OCI-LY7 (cell line): ENCODE results near the gene MINDY3. TPM values are rescaled to one million over a fixed set of nuclear protein-coding genes. Genes with fewer than 3 reads are reported as not detected.

ENCODE experiments used
- BruUV-seq: library from RNA; stranded (reverse); fragments of 400-500 nt; replicated peaks from 2 replicates; lab custom pipeline; 2021; lab: Mats Ljungman, UMichigan
- CTCF ChIA-PET: fragments of 300-600 bp; sonication (Branson Sonifier 250); formaldehyde crosslinking; loops from one replicate; lab custom pipeline; 2022; ENCODE audit warnings: antibody characterized with exemption; ENCODE audit not compliant: unreplicated experiment; lab: Charles Lee
- POLR2A ChIA-PET: fragments of 300-600 bp; sonication (Branson Sonifier 250); formaldehyde crosslinking; loops from one replicate; lab custom pipeline; 2022; ENCODE audit warnings: antibody characterized with exemption; lab: Charles Lee
- DNase-seq: peaks from one replicate; pipeline ENCODE4 v3.0.0-alpha.2; 2015; ENCODE audit warnings: low spot score
- H2AFZ ChIP-seq: fragments of 200-600 bp; sonication (generic), shearing (Covaris generic); 2 replicates; pipeline ENCODE4 v1.6.1; 2014; ENCODE audit warnings: mild to moderate bottlenecking, antibody characterized with exemption, low read length, moderate library complexity
- H3K27ac ChIP-seq: fragments of 200-600 bp; sonication (generic); 2 replicates; pipeline ENCODE4 v1.5.1; 2014; ENCODE audit warnings: mixed run types, low read depth, mild to moderate bottlenecking, moderate library complexity, low read length, inconsistent platforms; ENCODE audit not compliant: poor library complexity, severe bottlenecking
- H3K36me3 ChIP-seq: fragments of 200-600 bp; sonication (generic); 2 replicates; pipeline ENCODE4 v1.6.1; 2014; ENCODE audit warnings: mild to moderate bottlenecking, antibody characterized with exemption, low read length, moderate library complexity, mixed read lengths; ENCODE audit not compliant: insufficient read depth
- H3K4me1 ChIP-seq: fragments of 200-600 bp; sonication (generic); 2 replicates; pipeline ENCODE4 v1.5.1; 2014; ENCODE audit warnings: mild to moderate bottlenecking, low read length; ENCODE audit not compliant: insufficient read depth, poor library complexity, severe bottlenecking
- H3K4me2 ChIP-seq: fragments of 200-600 bp; sonication (generic); 2 replicates; pipeline ENCODE4 v1.6.1; 2014; ENCODE audit warnings: mild to moderate bottlenecking, low read length
- H3K4me3 ChIP-seq: fragments of 200-600 bp; sonication (generic); 2 replicates; pipeline ENCODE4 v1.5.1; 2014; ENCODE audit warnings: mild to moderate bottlenecking, low read depth, low read length; ENCODE audit not compliant: poor library complexity, severe bottlenecking
- H3K79me2 ChIP-seq: fragments of 200-600 bp; sonication (generic); 2 replicates; pipeline ENCODE4 v1.6.1; 2016; ENCODE audit warnings: low read depth, mild to moderate bottlenecking, low read length, moderate library complexity, mixed read lengths; ENCODE audit not compliant: insufficient read depth
- H3K9me2 ChIP-seq: fragments of 200-600 bp; sonication (generic); 2 replicates; pipeline ENCODE4 v1.6.1; 2016; ENCODE audit warnings: mild to moderate bottlenecking, low read length, mixed read lengths; ENCODE audit not compliant: insufficient read depth
- H3K9me3 ChIP-seq: fragments of 200-600 bp; sonication (generic); 2 replicates; pipeline ENCODE4 v1.6.1; 2014; ENCODE audit warnings: mild to moderate bottlenecking, mixed run types, low read length, mixed read lengths
- H4K20me1 ChIP-seq: fragments of 200-600 bp; sonication (generic); 2 replicates; pipeline ENCODE4 v1.6.1; 2014; ENCODE audit warnings: mild to moderate bottlenecking, antibody characterized with exemption, low read length, moderate library complexity, mixed read lengths; ENCODE audit not compliant: insufficient read depth
- CTCF ChIP-seq: fragments of 200-600 bp; sonication (generic); conservative IDR thresholded peaks from 2 replicates; pipeline ENCODE4 v1.5.1; 2014; ENCODE audit warnings: mild to moderate bottlenecking, antibody characterized with exemption, low read length, moderate library complexity, mixed read lengths
- EZH2phosphoT487 ChIP-seq: fragments of 200-600 bp; sonication (generic); IDR thresholded peaks from 2 replicates; pipeline ENCODE4 v1.6.1; 2018; ENCODE audit warnings: low read depth, borderline replicate concordance, mild to moderate bottlenecking, mixed run types, antibody characterized with exemption, low read length, moderate library complexity, mixed read lengths
- intact Hi-C: fragments of 100-400 bp; cut with micrococcal nuclease; formaldehyde crosslinking; loops from one replicate; pipeline ENCODE4 v1.10.0; 2022; ENCODE audit not compliant: unreplicated experiment
- total RNA-seq, 2 experiments: library from RNA; depleted of rRNA in 1 of 2; stranded (reverse); fragments of >200 nt in 1 of 2; shearing (Covaris generic) in 1 of 2; gene quantifications; 2 replicates each; pipeline ENCODE4 v1.2.3, GENCODE V29; 2014 to 2022

The MINDY3 gene
- total RNA-seq, 2 experiments from 2014 or later = 15.7 to 23.3 TPM

- no peak for TF ChIP-seq EZH2phosphoT487
- no peak for TF ChIP-seq CTCF
- no peak for DNase-seq
- Histone ChIP-seq H4K20me1 (no peaks in the 10 kb centered on the region), H3K4me2 (no peak overlapping the region), H3K27ac (no peak overlapping the region), H3K4me3 (no peak overlapping the region), H3K79me2 (no peaks in the 10 kb centered on the region), H3K9me3 (no peaks in the 10 kb centered on the region), H3K36me3 (no peaks in the 10 kb centered on the region), H2AFZ (no peak overlapping the region), H3K4me1 (peaks cover 8% of the 10 kb centered on the region), H3K9me2 (no peaks in the 10 kb centered on the region)
- ChIA-PET POLR2A (no interaction called here), CTCF (no interaction called here)
- intact Hi-C loops = loop anchor here (10.0 kb wide), 2 partner anchors 1369 to 1779 kb away; partner anchors contain the start of gene STAM
- BruUV-seq = no TSS peak
These were observed 5.0 kb upstream of the MINDY3 start for GRCh38 chr10:15865304-15865703.

GRCh38 chr10:15864419-15864818 is 4.1 kb upstream of the MINDY3 start:
- no peak for DNase-seq
- H4K20me1 ChIP-seq = no peaks in the 10 kb centered on the region
- no TSS peak for BruUV-seq
- H3K4me1 ChIP-seq = peaks cover 8% of the 10 kb centered on the region
- H3K9me3 ChIP-seq = no peaks in the 10 kb centered on the region
- intact Hi-C loops = loop anchor here (10.0 kb wide), 2 partner anchors 1370 to 1780 kb away; partner anchors contain the start of gene STAM
- H2AFZ ChIP-seq = no peak overlapping the region
- H3K9me2 ChIP-seq = no peaks in the 10 kb centered on the region
- no peak overlapping the region for H3K27ac ChIP-seq
- H3K4me2 ChIP-seq = no peak overlapping the region
- ChIA-PET POLR2A (interaction anchor here (0.7 kb wide), 1 partner anchor 17 kb away, joined by 3 read pairs; no protein-coding TSS in a partner anchor), CTCF (no interaction called here)
- H3K36me3 ChIP-seq = no peaks in the 10 kb centered on the region
- no peak overlapping the region for H3K4me3 ChIP-seq
- peaks cover 3% of the 10 kb centered on the region for H3K79me2 ChIP-seq
- TF ChIP-seq EZH2phosphoT487 (no peak), CTCF (no peak)

GRCh38 chr10:15863733-15864132 is 3.4 kb upstream of the MINDY3 start:
- TF ChIP-seq EZH2phosphoT487 = no peak
- no peak for TF ChIP-seq CTCF
- Histone ChIP-seq H4K20me1 (no peaks in the 10 kb centered on the region), H3K79me2 (peaks cover 9% of the 10 kb centered on the region), H3K9me2 (no peaks in the 10 kb centered on the region), H2AFZ (no peak overlapping the region), H3K9me3 (no peaks in the 10 kb centered on the region), H3K36me3 (no peaks in the 10 kb centered on the region), H3K4me3 (no peak overlapping the region), H3K4me2 (no peak overlapping the region), H3K27ac (no peak overlapping the region), H3K4me1 (peaks cover 15% of the 10 kb centered on the region)
- intact Hi-C loops = loop anchor here (10.0 kb wide), 2 partner anchors 1371 to 1781 kb away; partner anchors contain the start of gene STAM
- BruUV-seq = no TSS peak
- CTCF ChIA-PET = no interaction called here
- DNase-seq = no peak
- POLR2A ChIA-PET = interaction anchor here (0.7 kb wide), 1 partner anchor 18 kb away, joined by 3 read pairs; no protein-coding TSS in a partner anchor
